22Rv1 (cell line): Measurements from ENCODE around the gene TAPBP.

Experiments
- H3K27ac ChIP-seq: fragments of 450-650 bp; 2 replicates; pipeline ENCODE4 v1.5.1; 2017
- ZFX ChIP-seq: fragments of 450-650 bp; IDR thresholded peaks from 2 replicates; pipeline ENCODE4 v1.6.1; 2017; ENCODE audit warnings: antibody characterized with exemption, borderline replicate concordance
- TF ChIP-seq, protein P1 (sequence below): fragments of 450-650 bp; IDR thresholded peaks from 2 replicates; pipeline ENCODE4 v1.5.1; 2017; ENCODE audit warnings: mild to moderate bottlenecking

Gene TAPBP

DNA sequence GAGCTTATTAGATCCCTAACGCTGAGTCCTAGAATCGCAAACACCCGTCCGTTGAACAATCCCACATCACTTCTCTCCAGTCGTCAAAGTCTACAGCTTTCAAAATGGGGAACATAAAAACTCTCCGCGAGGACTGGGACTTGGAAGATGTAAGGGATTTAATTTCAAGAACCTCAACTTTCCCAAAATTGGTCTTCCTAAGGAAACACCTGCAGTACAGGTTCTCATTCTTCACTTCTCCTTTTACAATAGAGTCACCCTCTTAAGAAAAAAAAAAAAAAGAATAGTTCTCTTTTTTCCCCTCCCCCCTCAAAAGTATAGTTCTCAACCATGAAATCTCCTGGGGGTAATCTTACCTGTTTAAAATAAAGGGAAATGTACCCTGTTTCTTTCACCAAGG, 10.2 kb upstream of the TAPBP start:
- H3K27ac ChIP-seq: peak overlapping the region; percentile 98
- TF ChIP-seq, protein P1, sequence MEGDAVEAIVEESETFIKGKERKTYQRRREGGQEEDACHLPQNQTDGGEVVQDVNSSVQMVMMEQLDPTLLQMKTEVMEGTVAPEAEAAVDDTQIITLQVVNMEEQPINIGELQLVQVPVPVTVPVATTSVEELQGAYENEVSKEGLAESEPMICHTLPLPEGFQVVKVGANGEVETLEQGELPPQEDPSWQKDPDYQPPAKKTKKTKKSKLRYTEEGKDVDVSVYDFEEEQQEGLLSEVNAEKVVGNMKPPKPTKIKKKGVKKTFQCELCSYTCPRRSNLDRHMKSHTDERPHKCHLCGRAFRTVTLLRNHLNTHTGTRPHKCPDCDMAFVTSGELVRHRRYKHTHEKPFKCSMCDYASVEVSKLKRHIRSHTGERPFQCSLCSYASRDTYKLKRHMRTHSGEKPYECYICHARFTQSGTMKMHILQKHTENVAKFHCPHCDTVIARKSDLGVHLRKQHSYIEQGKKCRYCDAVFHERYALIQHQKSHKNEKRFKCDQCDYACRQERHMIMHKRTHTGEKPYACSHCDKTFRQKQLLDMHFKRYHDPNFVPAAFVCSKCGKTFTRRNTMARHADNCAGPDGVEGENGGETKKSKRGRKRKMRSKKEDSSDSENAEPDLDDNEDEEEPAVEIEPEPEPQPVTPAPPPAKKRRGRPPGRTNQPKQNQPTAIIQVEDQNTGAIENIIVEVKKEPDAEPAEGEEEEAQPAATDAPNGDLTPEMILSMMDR: no peak
- TF ChIP-seq ZFX: no peak

DNA sequence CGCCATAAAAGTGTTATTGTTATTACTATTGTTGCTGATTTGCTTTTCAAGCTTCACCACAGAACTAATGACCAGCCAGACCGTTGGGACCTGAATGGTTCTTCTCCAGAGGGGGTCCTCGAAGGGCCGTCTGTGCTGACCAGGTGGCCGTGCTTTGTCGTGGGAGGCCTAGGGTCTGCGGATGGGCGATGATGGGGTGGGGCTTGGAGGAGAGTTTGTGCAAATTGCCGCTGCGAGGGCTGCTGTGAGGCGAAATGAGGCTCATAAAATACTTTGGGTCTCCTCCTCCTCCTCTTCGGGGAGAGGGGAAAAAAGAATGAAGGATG, 9.7 kb upstream of the TAPBP start:
- H3K27ac ChIP-seq: peak overlapping the region; percentile 98
- no peak for TF ChIP-seq ZFX
- TF ChIP-seq, protein P1: peak; percentile 10; the same call in 1 of the 2 replicates

DNA sequence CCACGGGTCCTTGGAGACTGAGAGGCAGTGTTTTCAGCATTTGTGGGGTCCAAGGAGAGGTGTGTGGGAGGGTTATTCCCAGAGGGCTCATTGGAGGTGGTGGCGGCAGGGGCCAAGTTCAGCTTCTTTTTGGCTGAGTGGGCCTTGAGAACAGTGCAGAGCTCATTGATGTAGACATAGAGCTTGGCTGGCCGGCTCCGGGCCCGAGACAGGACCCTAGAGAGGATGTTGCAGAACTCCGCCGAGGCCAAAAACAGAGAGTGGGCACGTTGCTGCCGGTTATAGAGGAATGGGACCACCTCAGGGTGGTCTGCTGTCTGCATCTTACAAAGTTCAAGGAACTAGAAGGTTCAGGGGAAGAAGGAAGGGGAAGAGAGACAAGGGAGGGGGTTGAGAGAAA, 7.3 kb upstream of the TAPBP start:
- TF ChIP-seq ZFX: no peak
- TF ChIP-seq, protein P1: no peak
- peak overlapping the region; percentile 98 for H3K27ac ChIP-seq

DNA sequence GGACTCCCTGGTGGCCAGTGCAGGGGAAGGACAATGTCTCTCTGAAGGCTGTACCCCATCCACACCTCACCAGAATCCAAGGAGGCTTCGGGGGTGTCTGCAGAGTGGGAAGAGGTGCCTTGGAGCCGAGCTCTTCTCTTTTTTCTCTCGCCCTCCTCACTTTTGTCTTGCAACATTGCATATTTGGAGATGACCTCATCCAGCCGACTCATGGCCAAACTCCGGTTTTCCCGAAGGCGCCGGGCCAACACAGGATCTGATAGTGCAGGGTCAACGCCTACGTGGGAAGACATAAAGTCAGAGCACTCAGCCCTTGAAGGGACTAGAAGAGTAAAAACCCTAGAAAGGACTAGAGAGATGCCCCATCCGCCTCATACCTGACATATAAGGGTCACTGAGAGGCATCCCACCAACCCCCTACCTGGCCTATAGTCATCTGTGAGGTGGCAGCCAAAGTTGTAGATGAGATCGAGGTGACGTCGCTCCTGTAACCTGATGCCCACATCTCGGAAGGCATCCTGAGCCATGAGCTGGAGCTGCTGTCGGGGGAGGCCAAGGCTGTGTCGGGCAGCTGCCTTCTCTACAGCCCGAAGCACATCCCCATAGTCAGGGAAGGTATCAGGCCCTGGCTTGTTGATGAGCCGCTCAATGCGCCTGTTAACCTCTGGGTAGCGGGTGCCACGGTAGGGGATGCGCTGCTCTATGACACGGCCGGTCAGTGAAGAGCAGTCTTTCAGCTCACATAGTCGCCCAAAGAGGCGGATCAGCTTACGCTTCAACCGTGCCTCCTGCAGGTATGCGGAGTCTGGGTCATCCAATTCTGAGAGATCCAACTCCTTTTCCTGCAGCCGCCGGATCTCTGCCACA, 6.7 kb upstream of the TAPBP start:
- H3K27ac ChIP-seq: peak overlapping the region; percentile 98
- TF ChIP-seq, protein P1: no peak
- no peak for TF ChIP-seq ZFX

DNA sequence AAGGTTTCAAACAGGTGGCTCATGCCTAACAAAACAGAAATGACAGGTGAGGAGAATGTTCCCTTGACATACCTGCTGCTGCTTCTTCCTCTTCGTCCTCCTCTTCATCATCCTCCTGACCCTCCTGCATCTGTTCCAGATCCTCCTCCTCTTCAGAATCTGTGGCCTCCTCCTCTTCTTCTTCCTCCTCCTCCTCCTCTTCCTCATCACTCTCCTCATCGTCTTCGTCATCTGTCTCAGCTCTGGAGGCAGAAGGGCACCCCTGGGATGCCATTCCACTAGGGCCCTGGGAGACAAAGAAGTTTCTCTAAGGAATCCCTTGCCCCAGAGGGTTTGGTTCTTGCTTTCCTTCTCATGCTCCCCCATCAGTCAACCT, 6.0 kb upstream of the TAPBP start:
- peak overlapping the region; percentile 98 for H3K27ac ChIP-seq
- TF ChIP-seq, protein P1: no peak

DNA sequence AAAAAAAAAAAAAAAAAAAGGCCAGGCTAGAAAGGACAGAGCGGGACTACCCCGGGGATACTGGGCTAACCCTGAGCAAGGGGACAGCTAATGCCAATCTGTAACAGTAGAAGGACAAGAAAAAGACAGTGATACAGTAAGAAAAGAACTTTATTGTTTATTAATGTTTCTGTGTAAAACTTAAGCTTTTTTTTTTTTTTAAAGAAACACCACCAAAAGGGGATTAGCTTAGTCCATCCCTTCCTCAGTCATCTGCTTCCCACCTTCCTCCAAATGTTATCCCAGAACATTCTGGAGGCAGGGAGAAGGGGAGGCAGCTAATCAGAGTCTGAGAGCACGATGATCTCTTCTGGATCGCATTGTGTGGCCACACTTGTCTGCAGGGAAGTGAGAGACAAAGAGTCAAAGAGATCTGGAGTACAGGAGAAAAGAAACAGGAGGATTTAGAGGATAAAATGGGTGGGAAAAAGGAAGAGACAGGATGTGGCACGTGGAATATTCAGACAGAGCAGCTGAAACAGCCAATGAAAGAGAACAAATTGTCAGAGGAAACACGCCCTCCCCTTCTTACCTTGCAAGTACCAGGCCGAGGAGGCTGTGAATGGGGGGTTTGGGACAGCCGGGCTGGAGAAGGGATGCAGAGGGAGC, 4.7 kb upstream of the TAPBP start:
- TF ChIP-seq ZFX: no peak
- TF ChIP-seq, protein P1: no peak
- peak overlapping the region; percentile 98 for H3K27ac ChIP-seq

DNA sequence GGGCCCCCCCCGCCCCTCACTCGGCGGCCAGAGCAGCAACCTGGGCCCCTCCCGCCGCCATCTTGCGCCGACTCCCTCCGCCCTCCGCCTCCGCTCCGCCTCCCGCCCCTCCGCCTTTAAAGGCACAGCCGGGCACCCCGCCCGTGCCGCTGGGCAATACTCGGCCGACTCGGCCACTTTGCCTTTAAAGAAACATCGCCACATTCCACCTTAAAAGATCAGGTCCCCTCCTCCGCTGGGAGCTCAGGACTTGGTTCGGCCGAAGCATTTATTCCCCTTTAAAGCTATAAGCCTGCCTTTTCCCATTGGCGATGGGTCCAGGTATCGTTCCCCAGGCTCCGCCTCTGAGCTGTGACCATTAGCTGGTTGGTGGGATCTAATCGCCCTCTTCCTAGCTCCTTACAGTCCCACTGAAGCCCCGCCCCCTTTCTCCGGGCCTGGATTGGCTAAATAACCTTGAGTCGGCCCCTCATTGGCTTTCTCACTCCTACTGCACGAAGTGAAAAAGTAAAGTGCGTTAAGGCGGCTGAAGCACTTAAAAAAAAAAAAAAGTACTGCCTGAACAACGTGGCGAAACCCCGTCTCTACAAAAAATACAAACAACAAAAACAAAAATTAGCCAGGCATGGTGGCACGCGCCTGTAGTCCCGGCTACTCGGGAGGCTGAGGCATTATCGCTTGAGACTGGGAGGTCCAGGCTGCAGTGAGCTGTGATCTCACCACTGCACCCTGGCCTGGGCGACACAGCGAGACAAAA, 4.0 kb upstream of the TAPBP start, which contains the start of gene ZBTB22:
TSS of gene ZBTB22 (minus strand) at position 76 of the 757 bp plus-strand sequence. CDS start 828 bp downstream, outside the sequence.
- TF ChIP-seq, protein P1: no peak
- TF ChIP-seq ZFX: no peak
- peak within 1 kb of the TSS; percentile 98 for H3K27ac ChIP-seq
